Ascending aorta (tissue), 2 donors: ENCODE data around the gene WNT9B. TPM values are rescaled to one million over a fixed set of nuclear protein-coding genes. Genes with fewer than 3 reads are reported as not detected.

Source experiments
- DNase-seq, 2 donors: peaks; one replicate each; pipeline ENCODE4 v3.0.0-alpha.2; 2019; ENCODE audit warnings: low spot score in 2 of 2
- H3K27ac ChIP-seq, 2 donors: fragments of 200-600 bp; sonication (generic); one replicate each; pipeline ENCODE4 v1.5.1; 2016 to 2017; ENCODE audit warnings: mild to moderate bottlenecking in 1 of 2
- H3K27me3 ChIP-seq: fragments of 200-600 bp; sonication (generic); one replicate; pipeline ENCODE4 v1.5.1; 2017
- H3K36me3 ChIP-seq, 2 donors: fragments of 200-600 bp; sonication (generic); one replicate each; pipeline ENCODE4 v1.5.1; 2016
- H3K4me1 ChIP-seq, 2 donors: fragments of 200-600 bp; sonication (generic); one replicate each; pipeline ENCODE4 v1.5.1; 2016 to 2017; ENCODE audit warnings: mild to moderate bottlenecking in 1 of 2
- H3K4me3 ChIP-seq, 2 donors: fragments of 200-600 bp; sonication (generic); one replicate each; pipeline ENCODE4 v1.5.1; 2016 to 2017; ENCODE audit warnings: mild to moderate bottlenecking in 1 of 2
- H3K9me3 ChIP-seq, 2 donors: fragments of 200-600 bp; sonication (generic); one replicate each; pipeline ENCODE4 v1.5.1; 2016
- CTCF ChIP-seq, 3 experiments: fragments of 200-600 bp in 2 of 3; fragments of 450-650 bp in 1 of 3; sonication (generic) in 2 of 3; IDR thresholded peaks; one replicate each; pipeline ENCODE4 v1.5.1; 2016 to 2019; ENCODE audit warnings: antibody characterized with exemption in 3 of 3, mild to moderate bottlenecking in 1 of 3, moderate library complexity in 1 of 3
- intact Hi-C: fragments of 100-400 bp; cut with DNase I; formaldehyde crosslinking; loops from one replicate; pipeline ENCODE4 v1.15.1; 2023
- total RNA-seq: library from RNA; depleted of rRNA; stranded (reverse); fragments of >200 nt; gene quantifications from one replicate; pipeline ENCODE4 v1.1.0, GENCODE V29; 2016

The WNT9B gene
- total RNA-seq, 1 donor from 2014 or later = 5.6 TPM

- TF ChIP-seq CTCF (IDR thresholded peaks at IDR 0.05) = no peak
- Histone ChIP-seq H3K4me3 (no peak overlapping the region), H3K27ac (no peak overlapping the region), H3K4me1 (no peaks in the 10 kb centered on the region), H3K9me3 (no peaks in the 10 kb centered on the region), H3K36me3 (no peaks in the 10 kb centered on the region), H3K27me3 (no peaks in the 10 kb centered on the region)
- intact Hi-C loops = no loop called here
- DNase-seq = no peak
These were observed 40.9 kb downstream of the WNT9B start for GRCh38 chr17:46892192-46892703.

GRCh38 chr17:46894024-46894423 lies 42.6 kb downstream of the WNT9B start:
- Histone ChIP-seq H3K9me3 (peaks cover 0 to 4% of the 10 kb centered on the region in 2 donors), H3K4me3 (no peak overlapping the region), H3K36me3 (no peaks in the 10 kb centered on the region), H3K4me1 (no peaks in the 10 kb centered on the region), H3K27me3 (no peaks in the 10 kb centered on the region), H3K27ac (no peak overlapping the region)
- intact Hi-C loops = no loop called here
- no peak for TF ChIP-seq CTCF (IDR thresholded peaks at IDR 0.05)
- DNase-seq = no peak

GRCh38 chr17:46894476-46895151 lies 43.2 kb downstream of the WNT9B start:
- H3K4me3 ChIP-seq = no peak overlapping the region
- intact Hi-C loops = no loop called here
- H3K4me1 ChIP-seq = no peaks in the 10 kb centered on the region
- no peak for TF ChIP-seq CTCF (IDR thresholded peaks at IDR 0.05)
- H3K27ac ChIP-seq = no peak overlapping the region
- H3K36me3 ChIP-seq = no peaks in the 10 kb centered on the region
- peaks cover 0 to 4% of the 10 kb centered on the region in 2 donors for H3K9me3 ChIP-seq
- H3K27me3 ChIP-seq = no peaks in the 10 kb centered on the region
- DNase-seq = no peak

- no peaks in the 10 kb centered on the region for H3K36me3 ChIP-seq
These were observed 43.8 kb downstream of the WNT9B start for GRCh38 chr17:46895171-46895570.

GRCh38 chr17:46896991-46897390 lies 45.6 kb downstream of the WNT9B start:
- DNase-seq = no peak
- Histone ChIP-seq H3K4me3 (no peak overlapping the region), H3K27me3 (no peaks in the 10 kb centered on the region), H3K36me3 (no peaks in the 10 kb centered on the region), H3K4me1 (no peaks in the 10 kb centered on the region), H3K9me3 (peaks cover 0 to 4% of the 10 kb centered on the region in 2 donors), H3K27ac (no peak overlapping the region)
- intact Hi-C loops = no loop called here
- no peak for TF ChIP-seq CTCF (IDR thresholded peaks at IDR 0.05)

More at GRCh38 chr17:46895171-46895570, 43.8 kb downstream of the WNT9B start:
- Histone ChIP-seq H3K27ac (no peak overlapping the region), H3K4me1 (no peaks in the 10 kb centered on the region), H3K4me3 (no peak overlapping the region), H3K9me3 (peaks cover 0 to 4% of the 10 kb centered on the region in 2 donors), H3K27me3 (no peaks in the 10 kb centered on the region)
- intact Hi-C loops = no loop called here
- no peak for TF ChIP-seq CTCF (IDR thresholded peaks at IDR 0.05)
- DNase-seq = no peak
